GM12878 (cell line): Measurements from ENCODE around the gene NKIRAS1. TPM values are rescaled to one million over a fixed set of nuclear protein-coding genes. Genes with fewer than 3 reads are reported as not detected.

ENCODE experiments used
- ATAC-seq: fragments of 200-7000 bp; cut with Tn5 transposase; 3 replicates; pipeline ENCODE4 v1.9.1; 2020; ENCODE audit warnings: mild to moderate bottlenecking, moderate library complexity
- BruUV-seq: library from RNA; stranded (reverse); fragments of 400-500 nt; replicated peaks from 2 replicates; lab custom pipeline; 2021; lab: Mats Ljungman, UMichigan
- CTCF ChIA-PET: fragments of 300-600 bp; sonication (Branson Sonifier 250); formaldehyde crosslinking; extraction: SDS; loops from one replicate; lab custom pipeline; 2021; ENCODE audit warnings: inconsistent platforms; lab: Yijun Ruan, JAX
- POLR2A ChIA-PET: fragments of 350-600 bp; formaldehyde crosslinking; extraction: SDS; loops from one replicate; lab custom pipeline; 2021; ENCODE audit warnings: inconsistent platforms; lab: Charles Lee
- RAD21 ChIA-PET: fragments of 300-600 bp; sonication (Branson Sonifier 250); formaldehyde crosslinking; loops from one replicate; lab custom pipeline; 2023; ENCODE audit warnings: antibody characterized with exemption; ENCODE audit not compliant: unreplicated experiment; lab: Charles Lee
- SMC1A ChIA-PET: fragments of 300-600 bp; sonication (Branson Sonifier 250); formaldehyde crosslinking; loops from one replicate; lab custom pipeline; 2023; ENCODE audit not compliant: unreplicated experiment, uncharacterized antibody; lab: Charles Lee
- DNase-seq: peaks from one replicate; pipeline ENCODE4 v3.0.0-alpha.2; 2011; ENCODE audit warnings: low read depth, low spot score
- FAIRE-seq: peaks from 3 replicates; lab custom pipeline; 2011; peaks lifted over from hg19 to GRCh38; lab: Jason Lieb, UNC
- H2AFZ ChIP-seq: 2 replicates; pipeline ENCODE4 v1.6.0; 2011; ENCODE audit warnings: low read depth, low read length, control low read depth; ENCODE audit not compliant: control insufficient read depth
- H3K27ac ChIP-seq: 2 replicates; pipeline ENCODE4 v1.5.1; 2011; ENCODE audit warnings: control low read depth; ENCODE audit not compliant: control insufficient read depth, insufficient read depth
- H3K27me3 ChIP-seq, 2 experiments: replicated peaks in 1 of 2; 2 replicates each; pipeline versions ENCODE4 v1.6.0 to v1.6.1; 2011; ENCODE audit warnings: low read length in 1 of 2; ENCODE audit not compliant: control insufficient read depth in 2 of 2, insufficient read depth in 2 of 2
- H3K36me3 ChIP-seq, 2 experiments: 2 replicates each; pipeline ENCODE4 v1.5.1; 2011; ENCODE audit warnings: low read length in 1 of 2; ENCODE audit not compliant: control insufficient read depth in 2 of 2, insufficient read depth in 2 of 2
- H3K4me1 ChIP-seq: 2 replicates; pipeline ENCODE4 v1.6.1; 2011; ENCODE audit warnings: mild to moderate bottlenecking, low read length, moderate library complexity, mixed read lengths; ENCODE audit not compliant: control insufficient read depth, insufficient read depth
- H3K4me2 ChIP-seq: 2 replicates; pipeline ENCODE4 v1.6.0; 2011; ENCODE audit warnings: control low read depth; ENCODE audit not compliant: control insufficient read depth, insufficient read depth
- H3K4me3 ChIP-seq: fragments of 200-600 bp; sonication (generic); 2 replicates; pipeline ENCODE4 v1.5.1; 2016
- H3K79me2 ChIP-seq: 2 replicates; pipeline ENCODE4 v1.6.0; 2011; ENCODE audit warnings: low read length; ENCODE audit not compliant: control insufficient read depth, insufficient read depth
- H3K9ac ChIP-seq: 2 replicates; pipeline ENCODE4 v1.8.0; 2011; ENCODE audit warnings: low read length, control low read depth, mixed read lengths; ENCODE audit not compliant: control insufficient read depth, insufficient read depth
- H3K9me3 ChIP-seq: replicated peaks from 3 replicates; pipeline ENCODE4 v1.5.1; 2011; ENCODE audit warnings: mild to moderate bottlenecking, low read length; ENCODE audit not compliant: control insufficient read depth, insufficient read depth
- H4K20me1 ChIP-seq: 2 replicates; pipeline ENCODE4 v1.6.0; 2011; ENCODE audit not compliant: control insufficient read depth, insufficient read depth
- BHLHE40 ChIP-seq, 2 experiments: fragments of 450-650 bp in 1 of 2; IDR thresholded peaks; 2 replicates each; pipeline ENCODE4 v1.6.1; 2011 to 2017; ENCODE audit warnings: low read depth in 2 of 2, borderline replicate concordance in 1 of 2, improper control_type of control experiment in 1 of 2, low read length in 1 of 2, mild to moderate bottlenecking in 1 of 2
- MYC ChIP-seq: IDR thresholded peaks from 2 replicates; pipeline ENCODE4 v1.6.1; 2011; ENCODE audit warnings: mild to moderate bottlenecking, low read length, moderate library complexity, inconsistent platforms; ENCODE audit not compliant: insufficient read depth, insufficient replicate concordance, insufficient read length, severe bottlenecking
- POLR2A ChIP-seq: IDR thresholded peaks from 2 replicates; pipeline ENCODE4 v1.6.1; 2011; ENCODE audit warnings: low read depth, mild to moderate bottlenecking, low read length
- SREBF2 ChIP-seq: IDR thresholded peaks from 2 replicates; pipeline ENCODE4 v1.6.1; 2012; ENCODE audit warnings: mild to moderate bottlenecking, low read length
- ZNF217 ChIP-seq: fragments of 450-650 bp; IDR thresholded peaks from 2 replicates; pipeline ENCODE4 v1.6.1; 2017; ENCODE audit warnings: antibody characterized with exemption, mild to moderate bottlenecking
- WGBS: methylation state at CpG from one replicate; pipeline ENCODE4 v1.1.6; 2016; ENCODE audit warnings: low lambda C conversion rate; ENCODE audit not compliant: insufficient replicate concordance, insufficient coverage; ENCODE audit errors: missing lambda C conversion rate; 5-methylcytosine and 5-hydroxymethylcytosine counted together
- in situ Hi-C: fragments of 300-500 bp; cut with MboI; formaldehyde crosslinking; loops from 9 replicates; pipeline ENCODE4 v1.14.3; 2018; ENCODE audit warnings: mixed read lengths
- intact Hi-C: fragments of 100-400 bp; cut with micrococcal nuclease; formaldehyde crosslinking; loops from one replicate; pipeline ENCODE4 v1.14.2; 2022; ENCODE audit not compliant: unreplicated experiment
- polyA plus RNA-seq, 11 experiments: library from polyadenylated mRNA; depleted of rRNA in 4 of 11; unstranded in 6 of 11; stranded (reverse) in 5 of 11; fragments of >200 nt; fragmentation: Nextera tagmentation in 4 of 11; fragmentation: Illumina TruSeq in 1 of 11; extraction: Ambion mirVana in 4 of 11; extraction: Trizol in 1 of 11; gene quantifications; 1 replicate in 1 of 11; 2 replicates in 10 of 11; pipeline versions ENCODE4 v1.2.1 to v1.2.3, GENCODE V29; 2011 to 2016; ENCODE audit warnings: inconsistent platforms in 2 of 11, missing spikeins in 2 of 11, low read depth in 1 of 11
- total RNA-seq, 4 experiments: library from RNA; depleted of rRNA in 3 of 4; stranded (reverse); fragments of >200 nt in 3 of 4; fragmentation: Illumina TruSeq in 1 of 4; extraction: Trizol in 1 of 4; gene quantifications; 2 replicates each; pipeline versions ENCODE4 v1.2.1 to v1.2.3, GENCODE V29; 2013 to 2021
- TF ChIP-seq, protein P1 (sequence below), 3 experiments: IDR thresholded peaks in 2 of 3; conservative IDR thresholded peaks in 1 of 3; 2 replicates each; pipeline ENCODE4 v1.5.1; 2011; ENCODE audit warnings: low read depth in 3 of 3, low read length in 3 of 3, mild to moderate bottlenecking in 3 of 3, control low read depth in 2 of 3, moderate library complexity in 2 of 3, inconsistent platforms in 1 of 3, mixed read lengths in 1 of 3; ENCODE audit not compliant: control insufficient read depth in 2 of 3, insufficient read depth in 1 of 3; ENCODE audit errors: extremely low read depth in 1 of 3
- TF ChIP-seq, protein P2 (sequence below): IDR thresholded peaks from 2 replicates; pipeline ENCODE4 v1.6.1; 2012; ENCODE audit warnings: low read depth, low read length, improper control_type of control experiment

The NKIRAS1 gene
- total and polyA plus RNA-seq, 10 of the 15 experiments (the other 5 are each of a cell fraction or from before 2014, with no cell fraction given) = 7.1 to 17.9 (median 10.9) TPM

DNA sequence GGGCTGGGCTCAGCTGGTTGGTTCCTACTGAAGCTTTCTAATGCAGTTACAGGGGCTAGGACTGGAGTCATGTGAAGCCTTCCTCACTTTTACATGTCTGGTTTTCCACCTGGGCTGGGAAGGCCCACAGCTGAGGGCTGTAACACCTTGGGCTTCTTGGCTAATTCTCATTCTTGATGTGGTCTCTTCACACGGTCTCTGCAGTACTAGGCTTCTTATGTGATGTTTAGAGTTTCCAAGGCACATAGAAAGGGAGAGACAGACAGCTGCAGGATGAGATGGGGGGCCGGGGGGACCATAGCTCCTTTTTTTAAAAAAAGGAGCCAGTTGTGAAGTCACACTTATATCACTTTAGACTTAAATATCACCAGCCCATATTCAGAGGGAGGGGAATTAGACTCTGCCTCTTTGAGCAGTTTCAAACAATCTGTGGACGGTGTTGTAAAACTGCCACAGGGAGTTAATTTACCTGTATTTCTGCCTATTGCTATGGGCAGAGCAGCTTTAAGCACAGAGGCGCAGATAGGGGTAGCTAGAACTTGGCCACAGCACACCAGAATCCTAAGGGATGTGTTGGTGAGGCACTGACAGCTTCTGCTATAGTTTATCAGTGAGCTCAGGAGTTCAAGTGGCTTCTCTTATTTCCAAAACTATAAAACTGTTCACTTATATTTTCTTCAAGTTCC, 46.7 kb downstream of the NKIRAS1 start:
- Histone ChIP-seq H3K9me3 (no peaks in the 10 kb centered on the region), H4K20me1 (no peaks in the 10 kb centered on the region), H3K4me2 (no peak overlapping the region), H2AFZ (no peak overlapping the region), H3K36me3 (peaks cover under 1 to 5% of the 10 kb centered on the region in 2 experiments; a peak in 2 of 4 replicates), H3K4me1 (peaks cover 17% of the 10 kb centered on the region), H3K79me2 (peaks cover 57% of the 10 kb centered on the region), H3K27me3 (no peaks in the 10 kb centered on the region), H3K4me3 (no peak overlapping the region), H3K27ac (no peak overlapping the region), H3K9ac (no peak overlapping the region)
- ChIA-PET SMC1A (interaction anchor here (0.7 to 3.0 kb wide), 4 partner anchors 34 to 62 kb away, joined by 3 to 16 read pairs (median 5); no protein-coding TSS in a partner anchor), POLR2A (no interaction called here), RAD21 (interaction anchor here (1.2 to 1.5 kb wide), 2 partner anchors 20 to 34 kb away, joined by 3 read pairs; no protein-coding TSS in a partner anchor), CTCF (interaction anchor here (1.1 to 3.0 kb wide), 3 partner anchors 19 to 36 kb away, joined by 4 to 13 read pairs (median 11); no protein-coding TSS in a partner anchor)
- in situ Hi-C loops = no loop called here
- no peak for DNase-seq
- TF ChIP-seq, protein P1, sequence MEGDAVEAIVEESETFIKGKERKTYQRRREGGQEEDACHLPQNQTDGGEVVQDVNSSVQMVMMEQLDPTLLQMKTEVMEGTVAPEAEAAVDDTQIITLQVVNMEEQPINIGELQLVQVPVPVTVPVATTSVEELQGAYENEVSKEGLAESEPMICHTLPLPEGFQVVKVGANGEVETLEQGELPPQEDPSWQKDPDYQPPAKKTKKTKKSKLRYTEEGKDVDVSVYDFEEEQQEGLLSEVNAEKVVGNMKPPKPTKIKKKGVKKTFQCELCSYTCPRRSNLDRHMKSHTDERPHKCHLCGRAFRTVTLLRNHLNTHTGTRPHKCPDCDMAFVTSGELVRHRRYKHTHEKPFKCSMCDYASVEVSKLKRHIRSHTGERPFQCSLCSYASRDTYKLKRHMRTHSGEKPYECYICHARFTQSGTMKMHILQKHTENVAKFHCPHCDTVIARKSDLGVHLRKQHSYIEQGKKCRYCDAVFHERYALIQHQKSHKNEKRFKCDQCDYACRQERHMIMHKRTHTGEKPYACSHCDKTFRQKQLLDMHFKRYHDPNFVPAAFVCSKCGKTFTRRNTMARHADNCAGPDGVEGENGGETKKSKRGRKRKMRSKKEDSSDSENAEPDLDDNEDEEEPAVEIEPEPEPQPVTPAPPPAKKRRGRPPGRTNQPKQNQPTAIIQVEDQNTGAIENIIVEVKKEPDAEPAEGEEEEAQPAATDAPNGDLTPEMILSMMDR (IDR thresholded peaks at IDR 0.05 in 2 of 3, conservative IDR thresholded peaks at IDR 0.05 in 1 of 3; ENCODE audit: control insufficient read depth in 2 of 3, extremely low read depth in 1 of 3, insufficient read depth in 1 of 3, low read depth in 3 of 3, low read length in 3 of 3) = no peak
- TF ChIP-seq POLR2A (no peak), MYC (no peak), BHLHE40 (IDR thresholded peaks at IDR 0.05; ENCODE audit: borderline replicate concordance in 1 of 2, low read depth in 2 of 2, low read length in 1 of 2) (no peak), SREBF2 (no peak), ZNF217 (no peak)
- TF ChIP-seq, protein P2, sequence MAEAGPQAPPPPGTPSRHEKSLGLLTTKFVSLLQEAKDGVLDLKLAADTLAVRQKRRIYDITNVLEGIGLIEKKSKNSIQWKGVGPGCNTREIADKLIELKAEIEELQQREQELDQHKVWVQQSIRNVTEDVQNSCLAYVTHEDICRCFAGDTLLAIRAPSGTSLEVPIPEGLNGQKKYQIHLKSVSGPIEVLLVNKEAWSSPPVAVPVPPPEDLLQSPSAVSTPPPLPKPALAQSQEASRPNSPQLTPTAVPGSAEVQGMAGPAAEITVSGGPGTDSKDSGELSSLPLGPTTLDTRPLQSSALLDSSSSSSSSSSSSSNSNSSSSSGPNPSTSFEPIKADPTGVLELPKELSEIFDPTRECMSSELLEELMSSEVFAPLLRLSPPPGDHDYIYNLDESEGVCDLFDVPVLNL = no peak
- FAIRE-seq = no peak
- BruUV-seq = no TSS peak
- 92% methylated on average over 4 of the region's 4 CpGs for WGBS
- no peak for ATAC-seq
- intact Hi-C loops = loop anchor here (5.0 kb wide), 2 partner anchors 38 to 63 kb away; partner anchors contain the start of gene UBE2E1
